ENCODE data around the gene DDIT3. TPM values are rescaled to one million over a fixed set of nuclear protein-coding genes. Genes with fewer than 3 reads are reported as not detected.
"Not testable (repeated sequence)": the region's sequence is repeated elsewhere in the genome, so short reads cannot be mapped to it uniquely, and the experiment has no call there.

DDIT3 gene
- total and polyA plus RNA-seq, 2 experiments from 2014 or later: 33.8 to 44.2 TPM

DNA sequence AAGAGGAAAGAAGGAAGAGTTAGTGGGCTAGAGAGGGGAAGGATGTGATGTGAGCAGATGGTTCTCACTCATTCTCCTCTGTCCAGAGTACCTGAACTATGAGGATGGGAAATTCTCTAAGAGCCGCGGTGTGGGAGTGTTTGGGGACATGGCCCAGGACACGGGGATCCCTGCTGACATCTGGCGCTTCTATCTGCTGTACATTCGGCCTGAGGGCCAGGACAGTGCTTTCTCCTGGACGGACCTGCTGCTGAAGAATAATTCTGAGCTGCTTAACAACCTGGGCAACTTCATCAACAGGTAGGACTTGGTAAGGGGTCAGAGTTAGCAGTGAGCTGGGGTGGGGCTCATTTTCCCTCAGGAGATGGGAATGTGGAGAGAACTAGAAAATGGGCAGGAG lies 7.6 kb downstream of the DDIT3 start:
- H3K4me3 ChIP-seq: no peak overlapping the region
- no peaks in the 10 kb centered on the region for H3K9me3 ChIP-seq (ENCODE audit: low read depth)
- DNase-seq (ENCODE audit: low read depth in 1 of 2, low spot score in 1 of 2): no peak
- H3K27ac ChIP-seq: no peak overlapping the region
- H3K4me1 ChIP-seq (ENCODE audit: low read depth): no peaks in the 10 kb centered on the region
- H3K36me3 ChIP-seq: peaks cover 70% of the 10 kb centered on the region
- TF ChIP-seq, protein P1, sequence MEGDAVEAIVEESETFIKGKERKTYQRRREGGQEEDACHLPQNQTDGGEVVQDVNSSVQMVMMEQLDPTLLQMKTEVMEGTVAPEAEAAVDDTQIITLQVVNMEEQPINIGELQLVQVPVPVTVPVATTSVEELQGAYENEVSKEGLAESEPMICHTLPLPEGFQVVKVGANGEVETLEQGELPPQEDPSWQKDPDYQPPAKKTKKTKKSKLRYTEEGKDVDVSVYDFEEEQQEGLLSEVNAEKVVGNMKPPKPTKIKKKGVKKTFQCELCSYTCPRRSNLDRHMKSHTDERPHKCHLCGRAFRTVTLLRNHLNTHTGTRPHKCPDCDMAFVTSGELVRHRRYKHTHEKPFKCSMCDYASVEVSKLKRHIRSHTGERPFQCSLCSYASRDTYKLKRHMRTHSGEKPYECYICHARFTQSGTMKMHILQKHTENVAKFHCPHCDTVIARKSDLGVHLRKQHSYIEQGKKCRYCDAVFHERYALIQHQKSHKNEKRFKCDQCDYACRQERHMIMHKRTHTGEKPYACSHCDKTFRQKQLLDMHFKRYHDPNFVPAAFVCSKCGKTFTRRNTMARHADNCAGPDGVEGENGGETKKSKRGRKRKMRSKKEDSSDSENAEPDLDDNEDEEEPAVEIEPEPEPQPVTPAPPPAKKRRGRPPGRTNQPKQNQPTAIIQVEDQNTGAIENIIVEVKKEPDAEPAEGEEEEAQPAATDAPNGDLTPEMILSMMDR (IDR thresholded peaks at IDR 0.05; ENCODE audit: low read depth, low read length): no peak
- H3K27me3 ChIP-seq: no peaks in the 10 kb centered on the region

DNA sequence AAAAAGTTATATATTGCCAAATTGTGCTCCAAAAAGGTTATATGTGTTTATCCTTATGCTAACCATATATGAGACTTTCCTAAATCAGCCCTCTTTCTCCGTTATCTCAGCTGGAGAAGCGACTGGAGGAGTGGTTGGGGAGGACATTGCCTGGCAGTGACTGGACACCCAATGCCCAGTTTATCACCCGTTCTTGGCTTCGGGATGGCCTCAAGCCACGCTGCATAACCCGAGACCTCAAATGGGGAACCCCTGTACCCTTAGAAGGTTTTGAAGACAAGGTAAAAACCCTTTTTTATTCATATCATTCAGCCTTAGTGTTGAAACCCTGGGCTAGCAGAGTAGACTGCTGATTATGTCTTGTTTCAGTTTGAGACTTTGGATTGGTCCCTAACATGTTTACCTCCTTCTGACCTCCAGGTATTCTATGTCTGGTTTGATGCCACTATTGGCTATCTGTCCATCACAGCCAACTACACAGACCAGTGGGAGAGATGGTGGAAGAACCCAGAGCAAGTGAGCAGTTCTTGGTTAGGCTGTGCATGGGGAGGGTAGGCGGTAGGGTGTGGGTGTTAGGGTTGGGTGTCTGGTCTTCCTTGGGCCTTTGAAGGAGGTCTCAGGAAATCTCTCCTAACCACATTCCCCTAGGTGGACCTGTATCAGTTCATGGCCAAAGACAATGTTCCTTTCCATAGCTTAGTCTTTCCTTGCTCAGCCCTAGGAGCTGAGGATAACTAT lies 8.6 kb downstream of the DDIT3 start:
- Histone ChIP-seq H3K36me3 (peaks cover 62% of the 10 kb centered on the region), H3K27me3 (no peaks in the 10 kb centered on the region), H3K4me1 (ENCODE audit: low read depth) (no peaks in the 10 kb centered on the region), H3K27ac (no peak overlapping the region), H3K9me3 (ENCODE audit: low read depth) (no peaks in the 10 kb centered on the region), H3K4me3 (no peak overlapping the region)
- TF ChIP-seq, protein P1 (IDR thresholded peaks at IDR 0.05; ENCODE audit: low read depth, low read length): no peak
- no peak for DNase-seq (ENCODE audit: low read depth in 1 of 2, low spot score in 1 of 2)

DNA sequence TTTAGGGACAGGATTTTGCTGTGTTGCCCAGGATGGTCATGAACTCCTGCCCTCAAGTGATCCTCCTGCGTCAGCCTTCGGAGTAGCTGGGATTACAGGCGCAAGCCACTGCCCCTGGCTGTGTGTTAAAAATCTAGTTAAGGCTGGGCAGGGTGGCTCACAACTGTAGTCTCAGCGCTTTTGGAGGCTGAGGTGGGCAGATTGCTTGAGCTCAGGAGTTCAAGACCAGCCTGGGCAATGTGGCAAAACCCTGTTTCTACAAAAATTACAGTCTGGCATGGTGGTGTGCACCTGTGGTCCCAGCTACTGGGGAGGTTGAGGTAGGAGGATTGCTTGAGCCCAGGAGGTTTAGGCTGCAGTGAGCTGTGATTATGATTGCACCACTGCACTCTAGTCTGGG lies 9.2 kb downstream of the DDIT3 start:
- Histone ChIP-seq H3K27ac (no peak overlapping the region), H3K4me1 (ENCODE audit: low read depth) (no peaks in the 10 kb centered on the region), H3K9me3 (ENCODE audit: low read depth) (no peaks in the 10 kb centered on the region), H3K4me3 (no peak overlapping the region), H3K36me3 (peaks cover 59% of the 10 kb centered on the region), H3K27me3 (no peaks in the 10 kb centered on the region)
- TF ChIP-seq, protein P1 (IDR thresholded peaks at IDR 0.05; ENCODE audit: low read depth, low read length): no peak
- DNase-seq (ENCODE audit: low read depth in 1 of 2, low spot score in 1 of 2): no peak

DNA sequence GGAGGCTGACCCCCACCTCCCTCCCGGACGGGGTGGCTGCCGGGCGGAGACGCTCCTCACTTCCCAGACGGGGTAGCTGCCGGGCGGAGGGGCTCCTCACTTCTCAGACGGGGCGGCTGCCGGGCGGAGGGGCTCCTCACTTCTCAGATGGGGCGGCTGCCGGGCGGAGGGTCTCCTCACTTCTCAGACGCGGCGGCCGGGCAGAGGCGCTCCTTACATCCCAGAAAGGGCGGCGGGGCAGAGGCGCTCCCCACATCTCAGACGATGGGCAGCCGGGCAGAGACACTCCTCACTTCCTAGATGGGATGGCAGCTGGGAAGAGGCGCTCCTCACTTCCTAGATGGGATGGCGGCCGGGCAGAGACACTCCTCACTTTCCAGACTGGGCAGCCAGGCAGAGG lies 12.5 kb downstream of the DDIT3 start:
- not testable (repeated sequence) for H3K4me1 ChIP-seq (ENCODE audit: low read depth); H3K9me3 ChIP-seq (ENCODE audit: low read depth); DNase-seq (ENCODE audit: low read depth in 1 of 2, low spot score in 1 of 2); H3K27ac ChIP-seq; H3K4me3 ChIP-seq; H3K27me3 ChIP-seq
- peaks cover 51% of the 10 kb centered on the region for H3K36me3 ChIP-seq

DNA sequence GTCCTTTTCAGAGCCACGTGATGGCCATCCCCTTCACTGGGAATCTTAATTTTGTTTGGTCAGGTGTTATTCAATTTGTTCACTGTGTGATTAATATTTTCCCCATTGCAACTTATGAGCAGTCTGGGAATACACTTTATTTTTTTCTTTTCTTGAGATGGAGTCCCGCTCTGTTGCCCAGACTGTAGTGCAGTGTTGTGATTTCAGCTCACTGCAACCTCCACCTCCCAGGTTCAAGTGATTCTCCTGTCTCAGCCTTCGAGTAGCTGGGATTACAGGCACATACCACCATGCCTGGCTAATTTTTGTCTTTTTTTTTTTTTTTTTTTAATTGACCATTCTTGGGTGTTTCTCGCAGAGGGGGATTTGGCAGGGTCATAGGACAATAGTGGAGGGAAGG lies 13.8 kb downstream of the DDIT3 start:
- not testable (repeated sequence) for H3K4me3 ChIP-seq; DNase-seq (ENCODE audit: low read depth in 1 of 2, low spot score in 1 of 2); H3K9me3 ChIP-seq (ENCODE audit: low read depth); H3K4me1 ChIP-seq (ENCODE audit: low read depth); H3K27ac ChIP-seq; H3K27me3 ChIP-seq
- H3K36me3 ChIP-seq: peaks cover 43% of the 10 kb centered on the region

DNA sequence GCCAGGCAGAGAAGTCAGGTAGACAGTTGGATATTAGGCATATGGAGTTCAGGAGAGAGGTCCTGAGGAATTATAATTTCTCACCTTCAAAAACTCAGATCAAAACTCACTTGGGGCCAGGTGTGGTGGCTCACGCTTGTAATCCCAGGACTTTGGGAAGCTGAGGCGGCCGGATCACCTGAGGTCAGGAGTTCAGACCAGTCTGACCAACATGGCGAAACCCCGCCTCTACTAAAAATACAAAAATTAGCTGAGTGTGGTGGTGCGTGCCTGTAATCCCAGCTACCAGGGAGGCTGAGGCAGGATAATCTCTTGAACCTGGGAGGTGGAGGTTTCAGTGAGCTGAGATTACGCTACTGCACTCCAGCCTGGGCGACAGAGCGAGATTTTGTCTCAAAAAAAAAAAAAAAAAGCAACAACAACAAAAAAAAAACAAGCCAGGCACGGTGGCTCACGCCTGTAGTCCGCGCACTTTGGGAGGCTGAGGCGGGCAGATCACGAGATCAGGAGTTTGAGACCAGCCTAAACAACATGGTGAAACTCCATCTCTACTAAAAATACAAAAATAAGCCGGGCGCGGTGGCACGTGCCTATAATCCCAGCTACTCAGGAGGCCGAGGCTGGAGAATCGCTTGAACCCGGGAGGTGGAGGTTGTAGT lies 17.9 kb downstream of the DDIT3 start:
- H3K4me3 ChIP-seq; H3K27me3 ChIP-seq; H3K4me1 ChIP-seq (ENCODE audit: low read depth); H3K9me3 ChIP-seq (ENCODE audit: low read depth); H3K27ac ChIP-seq; DNase-seq (ENCODE audit: low read depth in 1 of 2, low spot score in 1 of 2): not testable (repeated sequence)
- H3K36me3 ChIP-seq: peaks cover 47% of the 10 kb centered on the region

DNA sequence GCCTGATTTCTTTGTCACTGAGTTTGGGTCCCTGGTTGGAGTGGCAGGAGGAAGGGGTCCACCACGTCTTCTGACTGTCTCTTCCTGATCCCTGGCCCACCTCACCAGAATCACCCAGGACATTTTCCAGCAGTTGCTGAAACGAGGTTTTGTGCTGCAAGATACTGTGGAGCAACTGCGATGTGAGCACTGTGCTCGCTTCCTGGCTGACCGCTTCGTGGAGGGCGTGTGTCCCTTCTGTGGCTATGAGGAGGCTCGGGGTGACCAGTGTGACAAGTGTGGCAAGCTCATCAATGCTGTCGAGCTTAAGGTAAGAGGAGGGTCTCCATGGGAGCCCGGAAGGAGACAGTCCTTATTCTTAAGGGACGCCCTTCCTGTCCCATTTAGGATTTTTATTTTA lies 20.1 kb downstream of the DDIT3 start:
- H3K4me1 ChIP-seq (ENCODE audit: low read depth): no peaks in the 10 kb centered on the region
- TF ChIP-seq, protein P1 (IDR thresholded peaks at IDR 0.05; ENCODE audit: low read depth, low read length): no peak
- no peak for DNase-seq (ENCODE audit: low read depth in 1 of 2, low spot score in 1 of 2)
- no peaks in the 10 kb centered on the region for H3K27me3 ChIP-seq
- H3K4me3 ChIP-seq: no peak overlapping the region
- no peak overlapping the region for H3K27ac ChIP-seq
- H3K9me3 ChIP-seq (ENCODE audit: low read depth): no peaks in the 10 kb centered on the region
- peaks cover 34% of the 10 kb centered on the region for H3K36me3 ChIP-seq

Data from cardiac muscle cell (in vitro differentiated cells and primary cell).